Measurements from ENCODE around the gene PBRM1.
A peak's percentile ranks its signal among the peaks of the same experiment; 100 is the strongest.

Gene PBRM1

DNA sequence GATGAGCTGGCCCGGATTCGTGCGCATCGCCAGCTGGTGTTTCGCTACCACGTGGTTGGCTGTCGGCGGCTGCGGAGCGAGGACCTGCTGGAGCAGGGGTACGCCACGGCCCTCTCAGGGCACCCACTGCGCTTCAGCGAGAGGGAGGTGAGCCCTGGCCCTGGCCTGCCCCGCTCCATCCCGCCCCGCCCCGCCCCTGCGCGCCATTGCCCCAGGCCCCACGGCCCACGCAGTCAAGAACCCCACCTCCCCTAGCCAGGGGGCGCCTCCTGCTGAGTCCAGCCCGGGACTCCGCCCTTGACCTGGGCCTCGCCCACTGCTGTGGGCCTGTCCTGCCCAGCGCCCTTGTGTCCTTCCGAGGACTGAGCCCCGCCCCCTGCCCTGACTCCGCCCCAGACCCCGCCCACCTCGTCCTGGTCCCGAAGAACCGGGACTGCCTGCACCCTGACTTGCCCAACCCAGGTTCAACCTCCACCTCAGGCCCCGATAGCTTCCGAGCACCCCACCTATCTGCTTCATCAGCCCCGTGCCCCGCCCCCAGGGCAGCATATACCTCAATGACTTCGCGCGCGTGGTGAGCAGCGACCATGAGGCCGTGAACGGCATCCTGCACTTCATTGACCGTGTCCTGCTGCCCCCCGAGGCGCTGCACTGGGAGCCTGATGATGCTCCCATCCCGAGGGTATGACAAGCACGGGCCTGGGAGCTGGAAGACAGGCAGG, 166.8 kb downstream of the PBRM1 start:
- CTCF ChIA-PET, result no interaction called here
- TF ChIP-seq, protein P1, sequence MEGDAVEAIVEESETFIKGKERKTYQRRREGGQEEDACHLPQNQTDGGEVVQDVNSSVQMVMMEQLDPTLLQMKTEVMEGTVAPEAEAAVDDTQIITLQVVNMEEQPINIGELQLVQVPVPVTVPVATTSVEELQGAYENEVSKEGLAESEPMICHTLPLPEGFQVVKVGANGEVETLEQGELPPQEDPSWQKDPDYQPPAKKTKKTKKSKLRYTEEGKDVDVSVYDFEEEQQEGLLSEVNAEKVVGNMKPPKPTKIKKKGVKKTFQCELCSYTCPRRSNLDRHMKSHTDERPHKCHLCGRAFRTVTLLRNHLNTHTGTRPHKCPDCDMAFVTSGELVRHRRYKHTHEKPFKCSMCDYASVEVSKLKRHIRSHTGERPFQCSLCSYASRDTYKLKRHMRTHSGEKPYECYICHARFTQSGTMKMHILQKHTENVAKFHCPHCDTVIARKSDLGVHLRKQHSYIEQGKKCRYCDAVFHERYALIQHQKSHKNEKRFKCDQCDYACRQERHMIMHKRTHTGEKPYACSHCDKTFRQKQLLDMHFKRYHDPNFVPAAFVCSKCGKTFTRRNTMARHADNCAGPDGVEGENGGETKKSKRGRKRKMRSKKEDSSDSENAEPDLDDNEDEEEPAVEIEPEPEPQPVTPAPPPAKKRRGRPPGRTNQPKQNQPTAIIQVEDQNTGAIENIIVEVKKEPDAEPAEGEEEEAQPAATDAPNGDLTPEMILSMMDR (conservative IDR thresholded peaks at IDR 0.05; ENCODE audit: low read depth), result no peak
- POLR2A ChIA-PET (ENCODE audit: low non-redundant PET), result no interaction called here
- DNase-seq (ENCODE audit: low spot score), result peak; percentile 26
- H3K27ac ChIP-seq, result peak overlapping the region; percentile 21; the same call in 1 of the 2 replicates

DNA sequence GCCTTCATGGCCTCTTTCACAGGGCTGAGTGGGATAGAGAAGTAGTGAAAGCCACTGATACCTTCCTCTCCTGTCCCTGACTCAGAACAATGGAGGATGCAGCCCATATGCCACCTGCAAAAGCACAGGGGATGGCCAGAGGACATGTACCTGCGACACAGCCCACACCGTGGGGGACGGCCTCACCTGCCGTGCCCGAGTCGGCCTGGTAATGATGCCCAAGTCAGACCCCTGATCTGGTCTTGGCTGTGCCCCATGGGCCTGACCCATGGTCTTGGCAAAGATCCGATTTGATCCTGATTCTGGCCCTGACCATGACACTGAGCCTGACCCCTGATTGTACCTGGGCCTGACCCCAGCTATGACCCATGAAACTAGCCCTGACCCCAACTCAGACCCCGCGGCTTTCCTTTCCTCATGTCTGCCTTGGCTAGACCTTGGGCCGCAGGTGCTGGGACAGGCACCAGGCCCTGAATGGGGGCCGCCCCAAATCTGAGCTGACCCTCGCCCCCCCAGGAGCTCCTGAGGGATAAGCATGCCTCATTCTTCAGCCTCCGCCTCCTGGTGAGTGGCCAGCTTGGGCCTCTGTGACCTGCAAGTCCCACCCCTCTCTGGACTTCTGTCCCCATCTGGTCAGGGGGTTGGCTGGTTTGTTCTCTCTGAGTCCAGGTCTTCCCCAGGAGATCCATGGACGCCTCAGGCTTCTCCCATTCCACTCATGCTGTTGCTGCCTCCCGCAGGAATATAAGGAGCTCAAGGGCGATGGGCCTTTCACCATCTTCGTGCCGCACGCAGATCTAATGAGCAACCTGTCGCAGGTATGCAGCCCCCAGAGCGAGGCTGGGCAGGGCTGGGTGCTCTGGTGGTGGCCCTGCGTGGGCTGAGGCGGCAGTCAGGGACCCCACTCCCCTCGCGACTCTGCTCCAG, 167.7 kb downstream of the PBRM1 start:
- H3K27ac ChIP-seq, result 0 out of 2 replicates have a peak overlapping the region, but pooled peaks have one; percentile 21
- DNase-seq (ENCODE audit: low spot score), result no peak
- CTCF ChIA-PET, result no interaction called here
- POLR2A ChIA-PET (ENCODE audit: low non-redundant PET), result no interaction called here
- TF ChIP-seq, protein P1 (conservative IDR thresholded peaks at IDR 0.05; ENCODE audit: low read depth), result no peak

DNA sequence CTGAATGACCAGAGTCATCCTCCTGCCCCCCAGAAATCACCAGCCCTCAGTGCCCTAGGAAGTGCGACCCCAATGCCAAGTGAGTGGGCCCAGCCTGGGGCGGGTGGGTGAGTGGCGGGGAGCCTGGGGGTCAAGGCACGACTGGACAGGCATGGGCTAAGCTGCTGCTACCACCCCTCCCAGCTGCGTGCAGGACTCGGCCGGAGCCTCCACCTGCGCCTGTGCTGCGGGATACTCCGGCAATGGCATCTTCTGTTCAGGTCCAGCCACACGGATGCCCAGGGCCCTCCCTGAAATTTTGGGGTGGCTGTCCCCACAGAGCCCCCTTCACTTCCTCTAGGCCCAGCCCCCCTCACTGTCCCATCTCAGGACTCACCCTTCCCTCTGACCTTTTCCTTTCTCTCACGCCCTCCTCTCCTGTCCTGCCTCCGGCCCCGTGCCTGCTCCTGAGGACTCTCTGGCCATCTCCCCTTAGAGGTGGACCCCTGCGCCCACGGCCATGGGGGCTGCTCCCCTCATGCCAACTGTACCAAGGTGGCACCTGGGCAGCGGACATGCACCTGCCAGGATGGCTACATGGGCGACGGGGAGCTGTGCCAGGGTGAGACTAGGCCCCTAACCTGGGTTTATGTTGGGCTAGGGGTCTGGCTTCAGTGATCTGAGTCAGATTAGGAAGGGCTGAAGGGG, 169.1 kb downstream of the PBRM1 start:
- ChIA-PET CTCF (no interaction called here), POLR2A (ENCODE audit: low non-redundant PET) (no interaction called here)
- DNase-seq (ENCODE audit: low spot score), result no peak
- no peak overlapping the region for H3K27ac ChIP-seq
- TF ChIP-seq, protein P1 (conservative IDR thresholded peaks at IDR 0.05; ENCODE audit: low read depth), result no peak

DNA sequence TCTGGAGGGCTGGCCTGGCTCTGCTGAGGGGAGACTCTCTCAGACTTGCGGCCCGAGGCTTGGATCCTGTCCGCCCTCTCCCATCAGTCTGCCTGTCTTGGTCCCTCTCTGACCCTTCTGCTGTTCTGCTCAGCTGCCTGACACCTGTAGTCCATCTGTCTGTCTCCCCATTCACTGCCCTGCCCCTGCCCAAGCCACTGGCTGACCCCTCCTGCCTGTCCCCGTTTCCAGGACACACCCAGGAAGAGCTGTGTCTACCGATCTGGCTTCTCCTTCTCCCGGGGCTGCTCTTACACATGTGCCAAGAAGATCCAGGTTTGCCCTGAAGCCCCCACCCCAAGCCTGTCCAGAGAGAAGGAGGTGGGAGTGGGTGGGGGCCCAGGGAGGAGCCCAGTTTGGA, 170.5 kb downstream of the PBRM1 start:
- ChIA-PET POLR2A (ENCODE audit: low non-redundant PET) (no interaction called here), CTCF (interaction anchor here (0.6 kb wide), 1 partner anchor 89 kb away, joined by 5 read pairs; no protein-coding TSS in a partner anchor)
- no peak overlapping the region for H3K27ac ChIP-seq
- TF ChIP-seq, protein P1 (conservative IDR thresholded peaks at IDR 0.05; ENCODE audit: low read depth), result no peak
- DNase-seq (ENCODE audit: low spot score), result no peak

DNA sequence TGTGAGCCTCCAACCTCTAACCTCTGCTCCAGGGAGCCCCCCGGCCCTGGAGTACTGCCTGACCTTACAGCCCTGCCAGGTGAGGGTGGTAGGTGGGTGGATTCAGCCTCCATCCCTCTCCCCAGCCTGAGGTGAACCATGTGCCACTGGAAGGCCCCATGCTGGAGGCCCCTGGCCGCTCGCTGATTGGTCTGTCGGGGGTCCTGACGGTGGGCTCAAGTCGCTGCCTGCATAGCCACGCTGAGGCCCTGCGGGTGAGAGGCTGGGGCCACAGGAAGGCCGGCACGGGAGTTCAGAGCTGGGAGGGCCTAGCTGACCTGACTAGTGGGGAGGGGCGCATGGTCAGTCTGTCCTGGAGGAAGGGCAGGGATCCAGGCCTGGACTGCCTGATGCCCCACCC, 171.1 kb downstream of the PBRM1 start:
- POLR2A ChIA-PET (ENCODE audit: low non-redundant PET), result no interaction called here
- no peak overlapping the region for H3K27ac ChIP-seq
- TF ChIP-seq, protein P1 (conservative IDR thresholded peaks at IDR 0.05; ENCODE audit: low read depth), result no peak
- DNase-seq (ENCODE audit: low spot score), result no peak
- CTCF ChIA-PET, result no interaction called here

DNA sequence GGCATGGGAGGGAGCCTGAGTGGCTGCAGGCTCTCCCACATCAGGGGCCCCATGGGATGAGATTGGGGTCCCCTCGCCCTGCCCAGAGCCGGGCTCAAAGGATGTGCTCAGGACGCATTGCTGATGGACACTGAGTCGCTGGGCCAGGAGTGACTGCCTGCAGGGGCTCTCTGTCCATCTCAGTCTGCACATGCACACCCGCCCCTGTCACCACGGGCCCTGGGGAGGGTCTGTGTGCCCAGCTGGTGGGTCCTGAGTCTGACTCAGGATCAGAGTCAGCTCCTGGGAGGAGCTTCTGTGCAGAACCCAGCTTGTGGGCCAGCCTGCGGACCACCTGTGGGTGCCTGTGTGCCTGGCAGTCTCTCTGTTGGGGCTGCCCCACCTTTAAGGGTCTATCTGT, 172.4 kb downstream of the PBRM1 start:
- POLR2A ChIA-PET (ENCODE audit: low non-redundant PET), result no interaction called here
- H3K27ac ChIP-seq, result no peak overlapping the region

More for the DNA sequence above, 172.4 kb downstream of the PBRM1 start:
- CTCF ChIA-PET, result no interaction called here
- no peak for DNase-seq (ENCODE audit: low spot score)
- TF ChIP-seq, protein P1 (conservative IDR thresholded peaks at IDR 0.05; ENCODE audit: low read depth), result no peak
